Neural cell (in vitro differentiated cells): Measurements from ENCODE around the gene TRPM3. TPM values are rescaled to one million over a fixed set of nuclear protein-coding genes. Genes with fewer than 3 reads are reported as not detected.

Source experiments
- H2AFZ ChIP-seq: fragments of 200-600, 300-800 bp; sonication (generic), shearing (Covaris generic); 2 replicates; pipeline ENCODE4 v1.6.0; 2014; ENCODE audit warnings: low read depth, mild to moderate bottlenecking, antibody characterized with exemption, low read length, moderate library complexity
- H3F3A ChIP-seq: fragments of 200-600 bp; shearing (Covaris generic); 2 replicates; pipeline ENCODE4 v1.6.1; 2016; ENCODE audit warnings: mild to moderate bottlenecking, moderate library complexity, mixed read lengths, antibody characterized with exemption, low read length; ENCODE audit not compliant: insufficient read depth, poor library complexity, severe bottlenecking
- H3K27ac ChIP-seq: fragments of 200-600, 300-800 bp; sonication (generic), shearing (Covaris generic); 2 replicates; pipeline ENCODE4 v1.5.1; 2014; ENCODE audit warnings: mild to moderate bottlenecking, low read length, moderate library complexity
- H3K27me3 ChIP-seq: fragments of 300-800, 200-600 bp; sonication (generic), shearing (Covaris generic); 2 replicates; pipeline ENCODE4 v1.6.0; 2014; ENCODE audit warnings: mild to moderate bottlenecking, low read depth, low read length, moderate library complexity; ENCODE audit not compliant: insufficient read depth
- H3K36me3 ChIP-seq: fragments of 300-800, 200-600 bp; sonication (generic), shearing (Covaris generic); 2 replicates; pipeline ENCODE4 v1.5.1; 2014; ENCODE audit warnings: mild to moderate bottlenecking, antibody characterized with exemption, low read length, moderate library complexity; ENCODE audit not compliant: insufficient read depth
- H3K4me2 ChIP-seq: fragments of 300-800, 200-600 bp; sonication (generic), shearing (Covaris generic); 2 replicates; pipeline ENCODE4 v1.6.0; 2014; ENCODE audit warnings: mild to moderate bottlenecking, low read length
- H3K4me3 ChIP-seq: fragments of 300-800, 200-600 bp; sonication (generic), shearing (Covaris generic); 2 replicates; pipeline ENCODE4 v1.5.1; 2014; ENCODE audit warnings: mild to moderate bottlenecking, low read length, moderate library complexity
- H3K79me2 ChIP-seq: fragments of 200-600 bp; shearing (Covaris generic); replicated peaks from 2 replicates; pipeline ENCODE4 v1.6.0; 2014; ENCODE audit warnings: mild to moderate bottlenecking, low read length, moderate library complexity; ENCODE audit not compliant: insufficient read depth
- H3K9ac ChIP-seq: fragments of 300-800, 200-600 bp; sonication (generic), shearing (Covaris generic); 2 replicates; pipeline ENCODE4 v1.6.1; 2016; ENCODE audit warnings: mild to moderate bottlenecking, low read length, mixed read lengths
- H3K9me2 ChIP-seq: fragments of 200-600 bp; shearing (Covaris generic); 2 replicates; pipeline ENCODE4 v1.6.1; 2016; ENCODE audit warnings: mild to moderate bottlenecking, low read length, mixed read lengths; ENCODE audit not compliant: insufficient read depth
- H3K9me3 ChIP-seq: fragments of 200-600, 300-800 bp; sonication (generic), shearing (Covaris generic); 2 replicates; pipeline ENCODE4 v1.6.1; 2016; ENCODE audit warnings: mild to moderate bottlenecking, mixed run types, low read length, moderate library complexity, mixed read lengths
- H4K20me1 ChIP-seq: fragments of 200-600 bp; shearing (Covaris generic); 2 replicates; pipeline ENCODE4 v1.6.1; 2016; ENCODE audit warnings: mild to moderate bottlenecking, mixed run types; ENCODE audit not compliant: insufficient read depth
- EP300 ChIP-seq: fragments of 450-650 bp; conservative IDR thresholded peaks from 2 replicates; pipeline ENCODE4 v1.6.1; 2014; ENCODE audit warnings: antibody characterized with exemption, mild to moderate bottlenecking, moderate library complexity; ENCODE audit not compliant: poor library complexity, severe bottlenecking
- EZH2 ChIP-seq: fragments of 200-600, 300-800 bp; shearing (Covaris generic), sonication (generic); IDR thresholded peaks from 2 replicates; pipeline ENCODE4 v1.6.1; 2014; ENCODE audit warnings: antibody characterized with exemption, low read length, borderline replicate concordance, mild to moderate bottlenecking; ENCODE audit not compliant: insufficient read depth, poor library complexity, severe bottlenecking
- MXI1 ChIP-seq: fragments of 450-650 bp; conservative IDR thresholded peaks from 2 replicates; pipeline ENCODE4 v1.6.1; 2014; ENCODE audit warnings: antibody characterized with exemption, mild to moderate bottlenecking; ENCODE audit not compliant: poor library complexity, severe bottlenecking
- POLR2AphosphoS5 ChIP-seq: IDR thresholded peaks from 2 replicates; pipeline ENCODE4 v1.6.1; 2012
- RAD21 ChIP-seq: fragments of 450-650 bp; conservative IDR thresholded peaks from 2 replicates; pipeline ENCODE4 v1.6.1; 2014; ENCODE audit warnings: antibody characterized with exemption, mild to moderate bottlenecking, moderate library complexity
- REST ChIP-seq: IDR thresholded peaks from 2 replicates; pipeline ENCODE4 v1.6.1; 2012; ENCODE audit warnings: borderline replicate concordance
- SMC3 ChIP-seq: fragments of 450-650 bp; conservative IDR thresholded peaks from 2 replicates; pipeline ENCODE4 v1.6.1; 2014; ENCODE audit warnings: antibody characterized with exemption, mild to moderate bottlenecking, moderate library complexity; ENCODE audit not compliant: poor library complexity
- polyA plus RNA-seq: library from polyadenylated mRNA; depleted of rRNA; stranded (reverse); fragments of >200 nt; gene quantifications from 2 replicates; pipeline ENCODE4 v1.2.3, GENCODE V29; 2014

The TRPM3 gene
- polyA plus RNA-seq, 1 donor from 2014 or later = 1.3 TPM

- H2AFZ ChIP-seq = no peak overlapping the region
- H3K27me3 ChIP-seq = no peaks in the 10 kb centered on the region
- H3K9me2 ChIP-seq = no peaks in the 10 kb centered on the region
- H3K27ac ChIP-seq = no peak overlapping the region
- no peak overlapping the region for H3K9ac ChIP-seq
- no peak overlapping the region for H3K4me3 ChIP-seq
- no peaks in the 10 kb centered on the region for H3K36me3 ChIP-seq
- H3F3A ChIP-seq = no peaks in the 10 kb centered on the region
- H4K20me1 ChIP-seq = no peaks in the 10 kb centered on the region
- no peaks in the 10 kb centered on the region for H3K79me2 ChIP-seq
- no peak overlapping the region for H3K4me2 ChIP-seq
- H3K9me3 ChIP-seq = no peaks in the 10 kb centered on the region
- no peak for TF ChIP-seq EP300
- TF ChIP-seq EZH2 = no peak
Measured at GRCh38 chr9:71079451-71079850, 42.0 kb downstream of the TRPM3 start.

GRCh38 chr9:71076096-71076495 lies 45.3 kb downstream of the TRPM3 start:
- Histone ChIP-seq H3K9me2 (no peaks in the 10 kb centered on the region), H3F3A (no peaks in the 10 kb centered on the region), H3K36me3 (no peaks in the 10 kb centered on the region), H3K4me3 (no peak overlapping the region), H4K20me1 (no peaks in the 10 kb centered on the region), H3K27me3 (no peaks in the 10 kb centered on the region), H3K9me3 (no peaks in the 10 kb centered on the region), H3K4me2 (no peak overlapping the region), H3K79me2 (no peaks in the 10 kb centered on the region), H3K27ac (no peak overlapping the region), H2AFZ (no peak overlapping the region), H3K9ac (no peak overlapping the region)
- TF ChIP-seq RAD21 (no peak), MXI1 (no peak)

GRCh38 chr9:71073494-71073893 lies 47.9 kb downstream of the TRPM3 start:
- Histone ChIP-seq H3K9me3 (no peaks in the 10 kb centered on the region), H2AFZ (no peak overlapping the region), H3F3A (no peaks in the 10 kb centered on the region), H3K27ac (no peak overlapping the region), H3K36me3 (no peaks in the 10 kb centered on the region), H3K4me3 (no peak overlapping the region), H3K4me2 (no peak overlapping the region), H3K9ac (no peak overlapping the region), H3K9me2 (no peaks in the 10 kb centered on the region), H3K79me2 (no peaks in the 10 kb centered on the region), H4K20me1 (no peaks in the 10 kb centered on the region), H3K27me3 (no peaks in the 10 kb centered on the region)
- TF ChIP-seq RAD21 (no peak), MXI1 (no peak), POLR2AphosphoS5 (no peak), SMC3 (no peak), REST (no peak)
